Activated T-cell treated with anti-CD3 and anti-CD28 coated beads for 4 hours (primary cell): ENCODE data around the gene PRR23B.
"Not testable (repeated sequence)": the region's sequence is repeated elsewhere in the genome, so short reads cannot be mapped to it uniquely, and the experiment has no call there.

Experiments
- DNase-seq: peaks from one replicate; pipeline ENCODE4 v3.0.0-alpha.2; 2020

The PRR23B gene

GRCh38 chr3:139020868-139021234, at the start of gene PRR23B:
TSS of gene PRR23B (minus strand) at chr3:139020926. CDS start at chr3:139020661, 265 bp downstream.
- no peak for DNase-seq

- no peak for DNase-seq
Measured at GRCh38 chr3:139062918-139063317, 42.2 kb upstream of the PRR23B start.

GRCh38 chr3:139052802-139053600, 32.3 kb upstream of the PRR23B start:
- no peak for DNase-seq

GRCh38 chr3:139044366-139045210, 23.9 kb upstream of the PRR23B start, which contains the start of gene PRR23C:
TSS of gene PRR23C (minus strand) at chr3:139044892. CDS start at chr3:139044620, 272 bp downstream.
- DNase-seq = no peak

GRCh38 chr3:139043554-139044365, 23.0 kb upstream of the PRR23B start:
- DNase-seq = no peak

- no peak for DNase-seq
Measured at GRCh38 chr3:139037478-139037877, 16.8 kb upstream of the PRR23B start.

- DNase-seq = no peak
Measured at GRCh38 chr3:139032326-139033002, 11.7 kb upstream of the PRR23B start.

GRCh38 chr3:139030576-139030975, 9.8 kb upstream of the PRR23B start:
- DNase-seq = not testable (repeated sequence)

GRCh38 chr3:139024968-139025367, 4.2 kb upstream of the PRR23B start:
- no peak for DNase-seq

- no peak for DNase-seq
Measured at GRCh38 chr3:139020036-139020867, 474 bp downstream of the PRR23B start.

GRCh38 chr3:139016430-139017048, 4.2 kb downstream of the PRR23B start:
- DNase-seq = no peak

- DNase-seq = no peak
Measured at GRCh38 chr3:139006051-139006716, 14.5 kb downstream of the PRR23B start, which contains the start of gene PRR23A. TSS of gene PRR23A (minus strand) at chr3:139006268. CDS start at chr3:139006268, 0 bp downstream.

- DNase-seq = no peak
Measured at GRCh38 chr3:139005356-139005993, 15.3 kb downstream of the PRR23B start.

GRCh38 chr3:138995706-138996105, 25.0 kb downstream of the PRR23B start:
- no peak for DNase-seq

- no peak for DNase-seq
Measured at GRCh38 chr3:138987181-138987580, 33.5 kb downstream of the PRR23B start.

- no peak for DNase-seq
Measured at GRCh38 chr3:138985932-138986331, 34.8 kb downstream of the PRR23B start.

GRCh38 chr3:138984816-138985215, 35.9 kb downstream of the PRR23B start:
- no peak for DNase-seq

- DNase-seq = no peak
Measured at GRCh38 chr3:138976047-138976446, 44.7 kb downstream of the PRR23B start.

- no peak for DNase-seq
Measured at GRCh38 chr3:138975351-138975750, 45.4 kb downstream of the PRR23B start.

GRCh38 chr3:138974462-138974861, 46.3 kb downstream of the PRR23B start:
- no peak for DNase-seq
